Sigmoid colon (tissue), 7 donors: ENCODE data around the gene MAPK6. TPM values are rescaled to one million over a fixed set of nuclear protein-coding genes. Genes with fewer than 3 reads are reported as not detected.

Experiments
- DNase-seq: peaks from one replicate; pipeline ENCODE4 v3.0.0-alpha.2; 2019
- H3K27ac ChIP-seq, 4 donors: fragments of 200-600 bp; sonication (generic); one replicate each; pipeline ENCODE4 v1.5.1; 2016 to 2019; ENCODE audit warnings: mild to moderate bottlenecking in 1 of 4
- H3K27me3 ChIP-seq, 3 donors: fragments of 200-600 bp; sonication (generic); one replicate each; pipeline ENCODE4 v1.5.1; 2019; ENCODE audit warnings: mild to moderate bottlenecking in 1 of 3
- H3K36me3 ChIP-seq, 4 donors: fragments of 200-600 bp; sonication (generic); one replicate each; pipeline ENCODE4 v1.5.1; 2016 to 2019
- H3K4me1 ChIP-seq, 4 donors: fragments of 200-600 bp; sonication (generic); one replicate each; pipeline ENCODE4 v1.5.1; 2017 to 2019
- H3K4me3 ChIP-seq, 4 donors: fragments of 200-600 bp; sonication (generic); one replicate each; pipeline ENCODE4 v1.5.1; 2017 to 2019; ENCODE audit warnings: mild to moderate bottlenecking in 2 of 4, moderate library complexity in 1 of 4
- H3K9me3 ChIP-seq, 4 donors: fragments of 200-600 bp in 3 of 4; sonication (generic) in 3 of 4; one replicate each; pipeline versions ENCODE4 v1.5.1 to v1.6.1; 2013 to 2019
- EP300 ChIP-seq, 4 donors: sonication (generic); formaldehyde crosslinking; IDR thresholded peaks; one replicate each; pipeline ENCODE4 v1.6.1; 2017; ENCODE audit warnings: antibody characterized with exemption in 4 of 4
- POLR2A ChIP-seq, 2 donors: fragments of 450-650 bp; IDR thresholded peaks; one replicate each; pipeline ENCODE4 v1.6.1; 2016; ENCODE audit warnings: antibody characterized with exemption in 2 of 2, mild to moderate bottlenecking in 2 of 2, moderate library complexity in 2 of 2
- POLR2AphosphoS5 ChIP-seq, 4 donors: sonication (generic); formaldehyde crosslinking; IDR thresholded peaks; one replicate each; pipeline ENCODE4 v1.6.1; 2017; ENCODE audit warnings: antibody characterized with exemption in 4 of 4
- WGBS, 2 donors: extraction: QIAGEN DNeasy Blood & Tissue Kit; methylation state at CpG; one replicate each; pipeline ENCODE4 v1.1.7; 2013; 5-methylcytosine and 5-hydroxymethylcytosine counted together
- intact Hi-C: fragments of 100-400 bp; cut with DNase I; formaldehyde crosslinking; loops from one replicate; pipeline ENCODE4 v1.15.1; 2023
- polyA plus RNA-seq, 3 donors: library from polyadenylated mRNA; stranded (reverse); fragments of 200-250 nt; gene quantifications; one replicate each; pipeline ENCODE4 v1.2.3, GENCODE V29; 2013
- total RNA-seq, 4 donors: library from RNA; depleted of rRNA; stranded (reverse); fragments of >200 nt; gene quantifications; one replicate each; pipeline ENCODE4 v1.1.0, GENCODE V29; 2016
- TF ChIP-seq, protein P1 (sequence below), 4 experiments: fragments of 450-650 bp in 3 of 4; fragments of 200-600 bp in 1 of 4; IDR thresholded peaks; one replicate each; pipeline ENCODE4 v1.5.1; 2016 to 2019; ENCODE audit warnings: antibody characterized with exemption in 4 of 4, mild to moderate bottlenecking in 3 of 4, moderate library complexity in 2 of 4
- donor health status: healthy with polysubstance abuse.
- donor health status: Bipolar disorder and iron deficiency.
- donor health status: healthy.

Gene MAPK6
- total and polyA plus RNA-seq, 7 donors = 17.3 to 82.1 (median 24.1) TPM

DNA sequence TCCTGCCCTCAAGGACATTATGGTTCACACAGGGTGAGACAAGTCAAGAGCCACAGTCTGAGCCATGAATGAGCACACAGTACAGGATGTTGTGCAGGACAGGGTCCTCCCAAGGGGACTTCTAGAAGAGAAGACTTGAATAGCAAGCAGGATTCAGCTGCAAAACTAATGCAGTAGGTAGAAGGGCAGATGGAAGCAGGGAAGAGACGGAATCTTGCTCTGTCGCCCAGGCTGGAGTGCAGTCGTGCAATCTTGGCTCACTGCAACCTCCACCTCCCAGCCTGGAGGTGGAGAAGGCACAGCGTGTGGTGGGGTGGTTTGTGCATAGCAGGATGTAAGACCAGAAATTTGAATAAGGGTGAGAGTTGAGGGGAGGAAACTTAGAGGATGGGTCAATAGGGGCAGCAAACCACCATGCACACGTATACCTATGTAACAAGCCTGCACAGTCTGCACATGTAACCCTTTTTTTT, 85.5 kb downstream of the MAPK6 start:
- intact Hi-C loops = no loop called here
- Histone ChIP-seq H3K27ac (no peak overlapping the region), H3K36me3 (no peaks in the 10 kb centered on the region), H3K27me3 (peaks cover 0 to 11% (median 6%) of the 10 kb centered on the region in 3 donors), H3K4me3 (no peak overlapping the region), H3K4me1 (peaks cover 0 to 11% (median 8%) of the 10 kb centered on the region in 4 donors), H3K9me3 (no peaks in the 10 kb centered on the region)
- no peak for DNase-seq
- TF ChIP-seq POLR2A (IDR thresholded peaks at IDR 0.05) = no peak
- TF ChIP-seq POLR2AphosphoS5 (IDR thresholded peaks at IDR 0.05) = no peak
- TF ChIP-seq, protein P1, sequence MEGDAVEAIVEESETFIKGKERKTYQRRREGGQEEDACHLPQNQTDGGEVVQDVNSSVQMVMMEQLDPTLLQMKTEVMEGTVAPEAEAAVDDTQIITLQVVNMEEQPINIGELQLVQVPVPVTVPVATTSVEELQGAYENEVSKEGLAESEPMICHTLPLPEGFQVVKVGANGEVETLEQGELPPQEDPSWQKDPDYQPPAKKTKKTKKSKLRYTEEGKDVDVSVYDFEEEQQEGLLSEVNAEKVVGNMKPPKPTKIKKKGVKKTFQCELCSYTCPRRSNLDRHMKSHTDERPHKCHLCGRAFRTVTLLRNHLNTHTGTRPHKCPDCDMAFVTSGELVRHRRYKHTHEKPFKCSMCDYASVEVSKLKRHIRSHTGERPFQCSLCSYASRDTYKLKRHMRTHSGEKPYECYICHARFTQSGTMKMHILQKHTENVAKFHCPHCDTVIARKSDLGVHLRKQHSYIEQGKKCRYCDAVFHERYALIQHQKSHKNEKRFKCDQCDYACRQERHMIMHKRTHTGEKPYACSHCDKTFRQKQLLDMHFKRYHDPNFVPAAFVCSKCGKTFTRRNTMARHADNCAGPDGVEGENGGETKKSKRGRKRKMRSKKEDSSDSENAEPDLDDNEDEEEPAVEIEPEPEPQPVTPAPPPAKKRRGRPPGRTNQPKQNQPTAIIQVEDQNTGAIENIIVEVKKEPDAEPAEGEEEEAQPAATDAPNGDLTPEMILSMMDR (IDR thresholded peaks at IDR 0.05) = no peak
- TF ChIP-seq EP300 (IDR thresholded peaks at IDR 0.05) = no peak
- WGBS, 2 donors = 81 to 92% methylated on average over 5 of the region's 5 CpGs

DNA sequence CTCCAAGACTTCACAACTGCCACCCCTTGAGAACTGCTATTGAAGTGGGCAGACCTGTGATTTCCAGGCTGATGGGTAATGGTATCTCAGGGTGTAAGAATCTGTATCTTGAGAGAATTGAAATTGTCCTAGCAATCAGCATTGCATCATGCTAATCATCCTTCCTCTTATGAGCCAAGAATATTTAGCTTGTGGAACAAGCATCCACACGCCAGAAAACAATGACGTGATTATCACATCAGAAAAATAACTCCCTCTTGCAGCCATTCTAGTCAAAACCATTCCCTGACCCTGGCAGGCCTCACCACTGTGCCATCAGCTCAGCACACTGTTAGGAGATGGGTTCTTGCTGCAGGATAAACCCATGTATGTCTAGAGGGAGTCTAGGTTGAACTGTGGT, 86.8 kb downstream of the MAPK6 start:
- H3K9me3 ChIP-seq = no peaks in the 10 kb centered on the region
- intact Hi-C loops = no loop called here
- peaks cover 6 to 23% (median 7%) of the 10 kb centered on the region in 3 donors for H3K27me3 ChIP-seq
- WGBS, 2 donors = 86 to 95% methylated on average over 2 of the region's 2 CpGs
- DNase-seq = no peak
- no peak overlapping the region for H3K27ac ChIP-seq
- peaks cover 0 to 11% (median 8%) of the 10 kb centered on the region in 4 donors for H3K4me1 ChIP-seq
- H3K4me3 ChIP-seq = no peak overlapping the region
- no peaks in the 10 kb centered on the region for H3K36me3 ChIP-seq
- TF ChIP-seq EP300 (IDR thresholded peaks at IDR 0.05) = no peak

DNA sequence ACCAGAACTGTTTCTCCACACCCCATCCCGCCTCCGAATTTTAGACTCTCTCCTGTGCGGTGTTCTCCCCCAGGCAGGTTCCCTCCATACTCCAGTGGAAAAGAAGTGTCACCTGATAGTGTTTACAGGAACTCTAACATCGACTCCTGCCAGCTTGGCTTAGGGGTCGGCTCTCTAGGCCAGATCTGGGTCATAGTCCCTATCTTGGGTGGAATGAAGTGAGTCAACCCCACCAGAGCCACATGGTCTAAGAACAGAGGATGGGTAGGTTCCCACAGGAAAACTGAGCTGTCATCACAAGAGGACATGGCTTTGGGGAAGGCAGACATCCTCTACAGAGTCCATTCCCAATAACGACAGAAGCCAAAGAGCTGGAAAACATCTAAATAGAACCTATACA, 87.6 kb downstream of the MAPK6 start:
- no peak overlapping the region for H3K27ac ChIP-seq
- no peak for DNase-seq
- H3K4me3 ChIP-seq = no peak overlapping the region
- peaks cover 0 to 12% (median 8%) of the 10 kb centered on the region in 4 donors for H3K4me1 ChIP-seq
- TF ChIP-seq POLR2A (IDR thresholded peaks at IDR 0.05) = no peak
- TF ChIP-seq, protein P1 (IDR thresholded peaks at IDR 0.05) = no peak
- no peak for TF ChIP-seq POLR2AphosphoS5 (IDR thresholded peaks at IDR 0.05)
- TF ChIP-seq EP300 (IDR thresholded peaks at IDR 0.05) = no peak
- no peaks in the 10 kb centered on the region for H3K36me3 ChIP-seq
- intact Hi-C loops = no loop called here
- no peaks in the 10 kb centered on the region for H3K9me3 ChIP-seq
- H3K27me3 ChIP-seq = peaks cover 11 to 31% (median 12%) of the 10 kb centered on the region in 3 donors
- WGBS, 2 donors = 78 to 85% methylated on average over 6 of the region's 6 CpGs

- intact Hi-C loops = no loop called here
Measured at GRCh38 chr15:52107238-52107637, 88.2 kb downstream of the MAPK6 start.

GRCh38 chr15:52109559-52110451, 90.8 kb downstream of the MAPK6 start:
- no peak for DNase-seq
- no peak for TF ChIP-seq EP300 (IDR thresholded peaks at IDR 0.05)
- TF ChIP-seq POLR2A (IDR thresholded peaks at IDR 0.05) = no peak
- Histone ChIP-seq H3K4me3 (no peak overlapping the region), H3K36me3 (no peaks in the 10 kb centered on the region), H3K27ac (no peak overlapping the region), H3K4me1 (peaks cover 0 to 13% (median 10%) of the 10 kb centered on the region in 4 donors), H3K27me3 (peaks cover 19 to 61% (median 29%) of the 10 kb centered on the region in 3 donors), H3K9me3 (no peaks in the 10 kb centered on the region)
- intact Hi-C loops = no loop called here
- WGBS, 2 donors = 72 to 76% methylated on average over 5 of the region's 5 CpGs

More at GRCh38 chr15:52107238-52107637, 88.2 kb downstream of the MAPK6 start:
- 92 to 95% methylated on average over 6 of the region's 6 CpGs for WGBS, 2 donors
- H3K27me3 ChIP-seq = peaks cover 15 to 37% (median 18%) of the 10 kb centered on the region in 3 donors
- TF ChIP-seq EP300 (IDR thresholded peaks at IDR 0.05) (no peak), POLR2A (IDR thresholded peaks at IDR 0.05) (no peak), POLR2AphosphoS5 (IDR thresholded peaks at IDR 0.05) (no peak)
- TF ChIP-seq, protein P1 (IDR thresholded peaks at IDR 0.05) = no peak
- DNase-seq = no peak
- no peaks in the 10 kb centered on the region for H3K36me3 ChIP-seq
- no peaks in the 10 kb centered on the region for H3K9me3 ChIP-seq
- H3K27ac ChIP-seq = no peak overlapping the region
- H3K4me1 ChIP-seq = peaks cover 0 to 18% (median 13%) of the 10 kb centered on the region in 4 donors
- H3K4me3 ChIP-seq = no peak overlapping the region
